ENCODE data around the gene FBRSL1. TPM values are rescaled to one million over a fixed set of nuclear protein-coding genes. Genes with fewer than 3 reads are reported as not detected.

Gene FBRSL1
- total RNA-seq, 1 donor from 2014 or later, result 211 TPM

DNA sequence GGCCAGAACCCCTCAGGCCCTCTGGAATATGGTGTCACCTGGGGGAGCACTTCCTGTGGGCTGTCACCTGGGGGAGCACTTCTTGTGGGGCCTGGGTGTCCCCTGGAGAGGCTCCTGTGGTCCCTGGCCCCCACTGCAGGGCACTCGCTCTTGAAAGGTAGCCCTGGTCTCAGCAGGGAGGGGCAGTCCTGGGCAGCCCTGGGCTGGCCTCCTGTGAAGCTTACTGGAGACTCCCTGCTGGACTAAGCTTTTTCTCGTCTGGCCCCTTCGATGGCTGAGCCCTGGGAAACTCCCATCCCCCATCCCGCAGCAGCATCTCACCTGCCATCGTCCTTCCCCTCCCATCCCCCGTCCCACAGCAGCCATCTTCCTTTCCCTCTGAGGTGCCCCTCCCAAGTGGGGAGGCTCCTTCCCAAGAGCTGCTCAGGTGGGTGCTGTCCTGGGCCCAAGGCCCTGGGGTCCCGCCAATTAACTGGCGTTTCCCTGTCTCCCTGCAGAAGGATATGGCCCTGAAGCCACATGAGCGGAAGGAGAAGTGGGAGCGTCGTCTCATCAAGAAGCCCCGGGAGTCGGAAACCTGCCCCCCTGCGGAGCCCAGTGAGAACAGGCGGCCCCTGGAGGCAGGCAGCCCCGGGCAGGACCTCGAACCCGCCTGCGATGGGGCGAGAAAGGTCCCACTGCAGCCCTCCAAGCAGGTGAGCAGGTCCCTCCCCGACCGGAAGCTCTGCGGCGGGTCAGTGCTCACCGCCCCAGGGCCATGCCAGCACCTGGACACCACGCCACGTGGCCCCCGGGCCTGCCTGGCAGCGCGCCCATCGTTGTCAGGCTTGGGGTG lies 17.9 kb downstream of the FBRSL1 start:
- no peak for DNase-seq
- H3K36me3 Mint-ChIP-seq (ENCODE audit: unreplicated experiment), result no peaks in the 10 kb centered on the region
- peaks cover 10% of the 10 kb centered on the region for H3K9me3 Mint-ChIP-seq (ENCODE audit: unreplicated experiment)
- TF ChIP-seq, protein P1, sequence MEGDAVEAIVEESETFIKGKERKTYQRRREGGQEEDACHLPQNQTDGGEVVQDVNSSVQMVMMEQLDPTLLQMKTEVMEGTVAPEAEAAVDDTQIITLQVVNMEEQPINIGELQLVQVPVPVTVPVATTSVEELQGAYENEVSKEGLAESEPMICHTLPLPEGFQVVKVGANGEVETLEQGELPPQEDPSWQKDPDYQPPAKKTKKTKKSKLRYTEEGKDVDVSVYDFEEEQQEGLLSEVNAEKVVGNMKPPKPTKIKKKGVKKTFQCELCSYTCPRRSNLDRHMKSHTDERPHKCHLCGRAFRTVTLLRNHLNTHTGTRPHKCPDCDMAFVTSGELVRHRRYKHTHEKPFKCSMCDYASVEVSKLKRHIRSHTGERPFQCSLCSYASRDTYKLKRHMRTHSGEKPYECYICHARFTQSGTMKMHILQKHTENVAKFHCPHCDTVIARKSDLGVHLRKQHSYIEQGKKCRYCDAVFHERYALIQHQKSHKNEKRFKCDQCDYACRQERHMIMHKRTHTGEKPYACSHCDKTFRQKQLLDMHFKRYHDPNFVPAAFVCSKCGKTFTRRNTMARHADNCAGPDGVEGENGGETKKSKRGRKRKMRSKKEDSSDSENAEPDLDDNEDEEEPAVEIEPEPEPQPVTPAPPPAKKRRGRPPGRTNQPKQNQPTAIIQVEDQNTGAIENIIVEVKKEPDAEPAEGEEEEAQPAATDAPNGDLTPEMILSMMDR (IDR thresholded peaks at IDR 0.05; ENCODE audit: partially characterized antibody, unreplicated experiment), result no peak
- no peak overlapping the region for H3K4me3 Mint-ChIP-seq (ENCODE audit: unreplicated experiment)
- H3K27me3 Mint-ChIP-seq (ENCODE audit: unreplicated experiment), result peaks cover 1% of the 10 kb centered on the region
- peak overlapping the region; percentile 38 for H3K27ac Mint-ChIP-seq (ENCODE audit: unreplicated experiment)
- H3K4me1 Mint-ChIP-seq (ENCODE audit: low read depth, unreplicated experiment), result peaks cover 28% of the 10 kb centered on the region

DNA sequence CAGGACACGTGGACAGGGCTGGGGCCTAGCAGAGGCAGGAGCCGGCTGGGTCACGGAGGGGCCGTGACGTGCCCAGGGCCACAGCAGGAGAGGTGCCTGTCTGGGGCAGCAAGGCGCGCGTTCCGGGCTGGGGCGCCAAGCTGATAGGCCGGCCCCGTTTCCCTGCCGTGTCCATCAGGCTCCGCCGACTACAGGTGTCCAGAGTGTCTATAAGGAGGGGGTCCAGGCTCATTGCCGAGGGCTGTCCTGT lies 18.5 kb downstream of the FBRSL1 start:
- peaks cover 12% of the 10 kb centered on the region for H3K9me3 Mint-ChIP-seq (ENCODE audit: unreplicated experiment)
- no peak for DNase-seq
- H3K27ac Mint-ChIP-seq (ENCODE audit: unreplicated experiment), result no peak overlapping the region
- TF ChIP-seq, protein P1 (IDR thresholded peaks at IDR 0.05; ENCODE audit: partially characterized antibody, unreplicated experiment), result no peak
- no peaks in the 10 kb centered on the region for H3K36me3 Mint-ChIP-seq (ENCODE audit: unreplicated experiment)
- H3K4me1 Mint-ChIP-seq (ENCODE audit: low read depth, unreplicated experiment), result peaks cover 29% of the 10 kb centered on the region
- H3K4me3 Mint-ChIP-seq (ENCODE audit: unreplicated experiment), result no peak overlapping the region
- H3K27me3 Mint-ChIP-seq (ENCODE audit: unreplicated experiment), result peaks cover 1% of the 10 kb centered on the region

DNA sequence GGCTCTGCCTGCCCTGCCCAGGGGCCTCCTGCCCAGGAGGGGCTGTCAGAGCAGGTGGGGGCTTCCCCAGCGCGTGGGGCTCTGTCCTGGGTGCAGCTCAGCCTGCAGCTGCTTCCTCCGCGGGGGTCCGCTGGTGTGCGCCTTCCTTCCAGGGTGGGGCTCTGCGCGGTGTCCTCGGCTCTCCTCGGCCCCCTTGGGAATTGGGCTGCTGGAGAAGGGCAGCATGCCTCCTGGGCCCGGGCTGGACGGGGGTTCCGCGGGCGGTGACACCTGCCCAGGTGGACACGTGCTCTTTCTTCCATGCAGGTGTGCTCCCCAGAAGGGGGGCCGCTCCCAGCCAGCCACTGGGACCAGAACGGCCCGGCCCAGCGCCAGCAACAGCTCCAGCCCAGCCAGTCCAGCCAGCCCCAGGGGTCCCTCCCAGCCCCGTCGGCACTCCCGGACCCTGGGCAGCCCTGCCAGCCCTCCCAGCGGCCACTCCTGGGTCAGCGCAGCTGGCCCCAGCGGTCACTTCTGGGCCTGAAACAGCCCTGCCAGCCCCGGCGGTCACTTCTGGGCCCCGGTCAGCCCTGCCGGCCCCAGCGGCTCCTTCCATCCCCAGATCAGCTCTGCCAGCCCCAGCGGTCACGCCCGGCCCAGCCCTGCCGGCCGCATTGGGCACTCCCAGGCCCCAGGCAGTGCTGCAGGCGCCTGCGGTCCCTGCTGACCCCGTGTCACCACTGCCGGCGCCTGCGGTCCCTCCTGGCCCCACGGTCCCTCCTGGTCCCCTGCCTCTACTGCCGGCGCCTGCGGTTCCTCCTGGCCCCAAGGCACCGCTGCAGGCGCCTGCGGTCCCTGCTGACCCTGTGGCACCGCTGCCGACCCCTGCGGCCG lies 19.1 kb downstream of the FBRSL1 start:
- Mint-ChIP-seq H3K27me3 (ENCODE audit: unreplicated experiment) (peaks cover 1% of the 10 kb centered on the region), H3K9me3 (ENCODE audit: unreplicated experiment) (peaks cover 12% of the 10 kb centered on the region), H3K36me3 (ENCODE audit: unreplicated experiment) (no peaks in the 10 kb centered on the region), H3K4me3 (ENCODE audit: unreplicated experiment) (no peak overlapping the region), H3K4me1 (ENCODE audit: low read depth, unreplicated experiment) (peaks cover 29% of the 10 kb centered on the region), H3K27ac (ENCODE audit: unreplicated experiment) (no peak overlapping the region)
- DNase-seq, result no peak
- TF ChIP-seq, protein P1 (IDR thresholded peaks at IDR 0.05; ENCODE audit: partially characterized antibody, unreplicated experiment), result no peak

DNA sequence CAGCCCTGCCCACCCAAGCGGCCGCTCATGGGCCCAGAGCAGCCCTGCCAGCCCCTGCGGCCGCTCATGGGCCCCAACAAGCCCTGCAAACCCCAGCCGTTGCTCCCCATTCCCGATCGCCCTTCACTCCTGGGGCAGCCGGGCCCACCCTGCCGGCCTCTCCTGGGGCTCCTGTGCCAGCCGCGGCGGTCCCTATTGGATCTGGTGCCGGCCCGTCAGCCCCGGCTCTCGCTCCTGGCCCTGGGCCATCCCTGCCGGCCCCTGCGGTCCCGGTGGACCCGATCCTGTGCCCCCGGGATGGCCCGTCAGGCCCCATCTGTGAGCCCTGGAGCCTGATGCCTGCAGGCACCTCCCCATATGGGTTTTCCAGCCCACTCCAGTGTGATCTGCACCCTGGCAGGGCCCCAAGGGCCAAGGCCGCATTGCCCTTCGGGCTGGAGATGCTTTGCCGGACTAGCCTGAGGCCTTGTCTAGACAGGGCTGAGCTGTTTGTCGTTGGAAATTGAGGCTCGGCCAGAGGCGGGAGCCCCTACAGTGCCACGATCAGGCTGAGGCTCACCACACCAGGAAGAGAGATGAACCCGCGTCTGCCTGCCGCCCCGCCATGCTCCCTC lies 20.3 kb downstream of the FBRSL1 start:
- no peaks in the 10 kb centered on the region for H3K36me3 Mint-ChIP-seq (ENCODE audit: unreplicated experiment)
- peaks cover 25% of the 10 kb centered on the region for H3K4me1 Mint-ChIP-seq (ENCODE audit: low read depth, unreplicated experiment)
- H3K27me3 Mint-ChIP-seq (ENCODE audit: unreplicated experiment), result no peaks in the 10 kb centered on the region
- no peak overlapping the region for H3K4me3 Mint-ChIP-seq (ENCODE audit: unreplicated experiment)
- H3K27ac Mint-ChIP-seq (ENCODE audit: unreplicated experiment), result no peak overlapping the region
- TF ChIP-seq, protein P1 (IDR thresholded peaks at IDR 0.05; ENCODE audit: partially characterized antibody, unreplicated experiment), result no peak
- DNase-seq, result no peak
- peaks cover 11% of the 10 kb centered on the region for H3K9me3 Mint-ChIP-seq (ENCODE audit: unreplicated experiment)

All from glutamatergic neuron (in vitro differentiated cells).